Heart left ventricle (tissue), 16 donors: Measurements from ENCODE around the gene CAMK2B. TPM values are rescaled to one million over a fixed set of nuclear protein-coding genes. Genes with fewer than 3 reads are reported as not detected.

Experiments used
- ATAC-seq, 4 donors: fragments of 200-7000 bp; cut with Tn5 transposase; one replicate each; pipeline ENCODE4 v1.9.1; 2020 to 2022; ENCODE audit warnings: moderate library complexity in 4 of 4, mild to moderate bottlenecking in 3 of 4, moderate number of reproducible peaks in 1 of 4
- DNase-seq, 5 donors: peaks; one replicate each; pipeline ENCODE4 v3.0.0-alpha.2; 2020
- H3K27ac ChIP-seq, 12 donors: fragments of 200-600 bp; sonication (generic) in 4 of 12; one replicate each; pipeline versions ENCODE4 v1.5.0 to v1.8.0; 2016 to 2022; ENCODE audit warnings: mild to moderate bottlenecking in 2 of 12
- H3K27me3 ChIP-seq, 9 donors: fragments of 200-600 bp; sonication (generic) in 2 of 9; one replicate each; pipeline versions ENCODE4 v1.5.1 to v1.8.0; 2016 to 2022; ENCODE audit warnings: mild to moderate bottlenecking in 3 of 9
- H3K36me3 ChIP-seq, 9 donors: fragments of 200-600 bp; sonication (generic) in 2 of 9; one replicate each; pipeline versions ENCODE4 v1.5.0 to v1.8.0; 2018 to 2022; ENCODE audit warnings: mild to moderate bottlenecking in 2 of 9
- H3K4me1 ChIP-seq, 12 donors: fragments of 200-600 bp; sonication (generic) in 4 of 12; one replicate each; pipeline versions ENCODE4 v1.5.0 to v1.8.0; 2016 to 2022; ENCODE audit warnings: mild to moderate bottlenecking in 3 of 12
- H3K4me3 ChIP-seq, 12 donors: fragments of 200-600 bp; sonication (generic) in 4 of 12; one replicate each; pipeline versions ENCODE4 v1.5.0 to v1.8.0; 2017 to 2022; ENCODE audit warnings: mild to moderate bottlenecking in 9 of 12, moderate library complexity in 4 of 12
- H3K9me3 ChIP-seq, 12 donors: fragments of 200-600 bp; sonication (generic) in 4 of 12; one replicate each; pipeline versions ENCODE4 v1.5.0 to v1.8.0; 2016 to 2022; ENCODE audit warnings: mild to moderate bottlenecking in 1 of 12
- CTCF ChIP-seq, 12 donors: fragments of 200-600 bp; sonication (generic) in 4 of 12; IDR thresholded peaks; one replicate each; pipeline versions ENCODE4 v1.5.0 to v1.8.0; 2018 to 2022; ENCODE audit warnings: antibody characterized with exemption in 12 of 12, mild to moderate bottlenecking in 5 of 12
- POLR2A ChIP-seq, 2 donors: fragments of 450-650 bp; IDR thresholded peaks; one replicate each; pipeline ENCODE4 v1.6.1; 2017; ENCODE audit warnings: antibody characterized with exemption in 2 of 2, mild to moderate bottlenecking in 2 of 2, moderate library complexity in 2 of 2
- WGBS, 4 donors: extraction: QIAGEN DNeasy Blood & Tissue Kit in 2 of 4; methylation state at CpG; one replicate each; pipeline versions ENCODE4 v1.1.5 to v1.1.7; 2013 to 2018; 5-methylcytosine and 5-hydroxymethylcytosine counted together
- intact Hi-C, 10 donors: fragments of 100-400 bp; cut with DNase I; formaldehyde crosslinking; loops; one replicate each; pipeline versions ENCODE4 v1.11.1 to v1.14.2; 2022
- polyA plus RNA-seq, 2 donors: library from polyadenylated mRNA; stranded (reverse); fragments of 200-250 nt; gene quantifications; one replicate each; pipeline ENCODE4 v1.2.3, GENCODE V29; 2013
- total RNA-seq, 9 donors: library from RNA; depleted of rRNA in 2 of 9; stranded (reverse); fragments of >200 nt in 2 of 9; fragmentation: NEBNext Ultra II Directional in 3 of 9; extraction: Animal tissue kit (Norgen Biotek cat#: 25700) in 3 of 9; gene quantifications; one replicate each; pipeline versions ENCODE4 v1.1.0 to v1.2.4, GENCODE V29; 2016 to 2023
- donor health status: ischemic (EF 13 %, LVEDD 7.1; RV severe dilation, severe dysfunction).
- donor health status: healthy with polysubstance abuse.
- donor health status: DM: no; HTN: yes; CAD: no.
- donor health status: DM: no; HTN: no; CAD: no.
- donor health status: ischemic (EF 25% LVEDD 6.9; RV normal size, moderate dysfunction).
- donor health status: ischemic (EF 25% LVEDD 5.7; RV mildly dilated, moderate dysfunction).
- donor health status: healthy.
- donor health status: DM: yes; HTN: yes; CAD: no.
- donor health status: ischemic (EF 35%, LVEDD 5.7; RV mildly dilated, moderate dysfunction).
- donor health status: nonischemic (EF 11% LVEDD 7.7; RV severe dilation, severe dysfunction).
- donor health status: DM: yes; HTN: yes; CAD: no.
- donor health status: PGD.
- donor health status: ischemic (EF 29% LVEDD 5.4; RV normal size, mild dysfunction).
- donor health status: nonischemic (EF 23%, LVEDD 6.1; RV moderate dilation, normal function).

Gene CAMK2B
- total and polyA plus RNA-seq, 11 donors = 35.7 to 141 (median 103) TPM

DNA sequence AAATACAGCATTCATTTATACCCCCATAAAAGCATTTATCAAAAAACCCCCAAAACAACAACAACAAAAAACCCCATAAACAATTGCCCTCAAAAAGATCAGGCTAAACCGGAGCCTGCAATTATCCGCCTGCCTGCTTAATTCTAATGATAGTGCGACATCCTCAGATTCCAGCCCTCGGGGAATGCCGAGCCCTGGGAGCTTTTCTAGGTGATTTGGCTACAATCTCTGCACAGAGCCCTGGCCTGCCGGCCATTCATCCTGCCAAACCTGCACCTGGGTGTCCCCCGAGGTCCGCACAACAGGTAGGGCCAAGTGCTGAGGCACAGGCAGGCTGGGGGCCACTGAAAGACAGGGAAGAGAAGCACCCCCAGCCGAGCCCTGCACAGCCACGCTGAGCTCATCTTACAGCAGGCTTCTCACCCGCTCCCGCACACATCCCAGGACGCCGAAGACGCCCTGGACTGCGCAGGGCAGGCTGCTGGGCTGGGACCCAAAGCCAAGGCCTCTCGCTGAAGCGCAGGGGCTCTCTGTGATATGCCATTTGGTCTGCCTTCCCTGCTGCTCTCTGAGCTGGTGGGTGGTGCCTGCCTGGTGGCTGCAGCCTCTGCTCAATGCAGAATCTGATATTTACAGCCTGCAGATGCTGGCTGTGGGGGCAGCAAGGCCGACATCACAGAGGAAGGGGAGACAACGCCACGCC, 57.5 kb downstream of the CAMK2B start:
- no peak overlapping the region for H3K4me3 ChIP-seq
- ATAC-seq (peak in 1 of 4 donors; percentile 3), DNase-seq (no peak)
- peaks cover 5 to 62% (median 32%) of the 10 kb centered on the region in 12 donors for H3K4me1 ChIP-seq
- no peaks in the 10 kb centered on the region for H3K9me3 ChIP-seq
- TF ChIP-seq CTCF (IDR thresholded peaks at IDR 0.05) = no peak
- TF ChIP-seq POLR2A (IDR thresholded peaks at IDR 0.05) = no peak
- H3K36me3 ChIP-seq = no peaks in the 10 kb centered on the region
- peak overlapping the region in 3 of 12 donors; percentile 33 to 64 (median 55) for H3K27ac ChIP-seq
- intact Hi-C loops = loop anchor here in 1 of 10 donors (10.0 kb wide), 1 partner anchor 63 kb away; the partner anchor contains the start of gene YKT6
- H3K27me3 ChIP-seq = no peaks in the 10 kb centered on the region
- 51 to 72% (median 65%) methylated on average over 9 to 21 of the region's 21 CpGs for WGBS, 4 donors

GRCh38 chr7:44267178-44267577, 58.2 kb downstream of the CAMK2B start:
- ATAC-seq (no peak), DNase-seq (no peak)
- H3K27ac ChIP-seq = peak overlapping the region in 1 of 12 donors; percentile 64
- H3K36me3 ChIP-seq = no peaks in the 10 kb centered on the region
- no peak overlapping the region for H3K4me3 ChIP-seq
- H3K4me1 ChIP-seq = peaks cover 5 to 69% (median 34%) of the 10 kb centered on the region in 12 donors
- WGBS, 4 donors = 85 to 96% (median 95%) methylated on average over 2 to 3 of the region's 3 CpGs
- TF ChIP-seq CTCF (IDR thresholded peaks at IDR 0.05) = no peak
- no peaks in the 10 kb centered on the region for H3K27me3 ChIP-seq
- intact Hi-C loops = loop anchor here in 1 of 10 donors (10.0 kb wide), 1 partner anchor 62 kb away; the partner anchor contains the start of gene YKT6
- H3K9me3 ChIP-seq = no peaks in the 10 kb centered on the region

DNA sequence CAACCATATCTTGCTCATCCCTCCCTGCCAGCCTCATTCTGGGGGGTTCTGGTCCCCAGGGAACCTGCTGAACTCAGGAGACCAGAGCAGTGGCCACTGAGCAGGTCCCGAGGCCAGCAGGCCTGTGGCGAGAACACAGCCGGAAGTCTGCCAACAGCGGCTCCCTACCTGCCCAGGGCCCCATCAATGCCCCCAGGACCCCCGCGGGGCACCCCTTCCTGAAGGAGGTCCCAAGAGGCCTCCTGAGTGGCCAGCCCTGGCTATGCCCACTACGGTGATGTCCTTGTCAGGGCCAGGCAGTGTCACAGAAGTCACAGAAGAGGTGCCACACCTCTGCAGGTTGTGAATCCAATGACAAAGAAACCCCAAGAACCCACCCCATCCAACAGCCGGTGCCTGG, 58.9 kb downstream of the CAMK2B start:
- WGBS, 4 donors = 87 to 93% (median 93%) methylated on average over 5 to 8 of the region's 8 CpGs; no CpG with 5 or more reads in 1 of the 4 donors
- DNase-seq (no peak), ATAC-seq (no peak)
- H3K27ac ChIP-seq = peak overlapping the region in 1 of 12 donors; percentile 5
- H3K4me3 ChIP-seq = no peak overlapping the region
- H3K36me3 ChIP-seq = no peaks in the 10 kb centered on the region
- no peaks in the 10 kb centered on the region for H3K9me3 ChIP-seq
- H3K27me3 ChIP-seq = no peaks in the 10 kb centered on the region
- intact Hi-C loops = loop anchor here in 1 of 10 donors (10.0 kb wide), 1 partner anchor 62 kb away; the partner anchor contains the start of gene YKT6
- H3K4me1 ChIP-seq = peaks cover 5 to 74% (median 36%) of the 10 kb centered on the region in 12 donors
- TF ChIP-seq CTCF (IDR thresholded peaks at IDR 0.05) (no peak), POLR2A (IDR thresholded peaks at IDR 0.05) (no peak)

GRCh38 chr7:44265728-44266127, 59.7 kb downstream of the CAMK2B start:
- Histone ChIP-seq H3K4me1 (peaks cover 5 to 79% (median 38%) of the 10 kb centered on the region in 12 donors), H3K9me3 (no peaks in the 10 kb centered on the region), H3K36me3 (no peaks in the 10 kb centered on the region), H3K4me3 (no peak overlapping the region), H3K27me3 (no peaks in the 10 kb centered on the region), H3K27ac (peak overlapping the region in 1 of 12 donors; percentile 95)
- TF ChIP-seq POLR2A (IDR thresholded peaks at IDR 0.05) (no peak), CTCF (IDR thresholded peaks at IDR 0.05) (no peak)
- ATAC-seq = no peak
- intact Hi-C loops = loop anchor here in 1 of 10 donors (10.0 kb wide), 1 partner anchor 61 kb away; the partner anchor contains the start of gene YKT6
- no peak for DNase-seq
- WGBS, 4 donors = 68 to 86% (median 78%) methylated on average over 8 of the region's 8 CpGs
